ENCODE results near the gene NPIPA3.
"Not testable (repeated sequence)": the region's sequence is repeated elsewhere in the genome, so short reads cannot be mapped to it uniquely, and the experiment has no call there.

DNA sequence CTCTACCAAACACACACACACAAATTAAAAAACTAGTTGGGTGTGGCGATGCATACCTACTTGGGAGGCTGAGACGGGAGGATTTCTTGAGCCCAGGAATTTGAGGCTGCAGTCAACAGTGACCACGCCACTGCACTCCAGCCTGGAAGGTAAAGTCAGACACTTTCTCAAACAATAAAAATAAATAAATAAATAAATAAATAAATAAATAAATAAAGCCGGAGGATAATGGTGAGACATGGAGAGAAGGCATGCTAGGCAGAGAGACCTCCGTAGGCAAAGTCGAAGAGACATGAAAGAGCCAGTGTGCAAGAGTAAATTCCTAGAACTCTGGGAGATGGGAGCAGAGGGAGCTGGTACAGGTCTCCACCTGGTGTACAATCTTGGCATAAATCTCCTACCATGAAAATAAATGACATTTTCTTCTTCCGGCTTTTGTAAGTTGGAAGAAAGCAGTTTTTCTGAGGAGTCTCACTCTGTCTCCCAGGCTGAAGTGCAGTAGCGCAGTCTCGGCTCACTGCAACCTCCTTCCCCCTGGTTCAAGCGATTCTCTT is 37.7 kb downstream of the NPIPA3 start:
- TF ChIP-seq, protein P1, sequence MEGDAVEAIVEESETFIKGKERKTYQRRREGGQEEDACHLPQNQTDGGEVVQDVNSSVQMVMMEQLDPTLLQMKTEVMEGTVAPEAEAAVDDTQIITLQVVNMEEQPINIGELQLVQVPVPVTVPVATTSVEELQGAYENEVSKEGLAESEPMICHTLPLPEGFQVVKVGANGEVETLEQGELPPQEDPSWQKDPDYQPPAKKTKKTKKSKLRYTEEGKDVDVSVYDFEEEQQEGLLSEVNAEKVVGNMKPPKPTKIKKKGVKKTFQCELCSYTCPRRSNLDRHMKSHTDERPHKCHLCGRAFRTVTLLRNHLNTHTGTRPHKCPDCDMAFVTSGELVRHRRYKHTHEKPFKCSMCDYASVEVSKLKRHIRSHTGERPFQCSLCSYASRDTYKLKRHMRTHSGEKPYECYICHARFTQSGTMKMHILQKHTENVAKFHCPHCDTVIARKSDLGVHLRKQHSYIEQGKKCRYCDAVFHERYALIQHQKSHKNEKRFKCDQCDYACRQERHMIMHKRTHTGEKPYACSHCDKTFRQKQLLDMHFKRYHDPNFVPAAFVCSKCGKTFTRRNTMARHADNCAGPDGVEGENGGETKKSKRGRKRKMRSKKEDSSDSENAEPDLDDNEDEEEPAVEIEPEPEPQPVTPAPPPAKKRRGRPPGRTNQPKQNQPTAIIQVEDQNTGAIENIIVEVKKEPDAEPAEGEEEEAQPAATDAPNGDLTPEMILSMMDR (IDR thresholded peaks at IDR 0.05; ENCODE audit: low read length) = not testable (repeated sequence)
- TF ChIP-seq EZH2 (optimal IDR thresholded peaks at IDR 0.05; ENCODE audit: low read depth, low read length); EZH2phosphoT487 (IDR thresholded peaks at IDR 0.05; ENCODE audit: low read length): not testable (repeated sequence)
